DMS153 treated with DMSO at 0.1 percent for 48 hours (cell line): ENCODE data around the gene FCN1.

ENCODE experiments used
- DNase-seq: peaks from one replicate; lab custom pipeline; 2025; ENCODE audit not compliant: unreplicated experiment; lab: John Stamatoyannopoulos, UW

The FCN1 gene

GRCh38 chr9:134879664-134880483, 37.8 kb downstream of the FCN1 start:
- DNase-seq: no peak

- no peak for DNase-seq
These were observed 40.2 kb downstream of the FCN1 start for GRCh38 chr9:134877541-134877940.

GRCh38 chr9:134875371-134875770, 42.3 kb downstream of the FCN1 start:
- DNase-seq: no peak

- DNase-seq: no peak
These were observed 45.1 kb downstream of the FCN1 start for GRCh38 chr9:134872482-134873231.

- no peak for DNase-seq
These were observed 45.9 kb downstream of the FCN1 start for GRCh38 chr9:134871697-134872340.

GRCh38 chr9:134870746-134871662, 46.7 kb downstream of the FCN1 start:
- DNase-seq: no peak

- no peak for DNase-seq
These were observed 47.4 kb downstream of the FCN1 start for GRCh38 chr9:134870301-134870694.

- no peak for DNase-seq
These were observed 48.0 kb downstream of the FCN1 start for GRCh38 chr9:134869554-134870300.

- no peak for DNase-seq
These were observed 48.8 kb downstream of the FCN1 start for GRCh38 chr9:134868751-134869553.

- no peak for DNase-seq
These were observed 49.6 kb downstream of the FCN1 start for GRCh38 chr9:134867917-134868750.

- DNase-seq: no peak
These were observed 52.9 kb downstream of the FCN1 start for GRCh38 chr9:134864821-134865190.

- DNase-seq: no peak
These were observed 53.5 kb downstream of the FCN1 start for GRCh38 chr9:134863941-134864820.

- no peak for DNase-seq
These were observed 54.3 kb downstream of the FCN1 start for GRCh38 chr9:134863306-134863902.

- DNase-seq: no peak
These were observed 55.9 kb downstream of the FCN1 start for GRCh38 chr9:134861595-134862334.

- DNase-seq: no peak
These were observed 57.2 kb downstream of the FCN1 start for GRCh38 chr9:134860510-134860909.

GRCh38 chr9:134858051-134858841, 59.5 kb downstream of the FCN1 start:
- DNase-seq: no peak
